ENCODE results near the gene FBXO2. TPM values are rescaled to one million over a fixed set of nuclear protein-coding genes. Genes with fewer than 3 reads are reported as not detected.

The FBXO2 gene
- total and polyA plus RNA-seq, 2 of the 4 experiments (the other 2 are of a cell fraction) = 0.36 to 1.7 TPM

- Histone ChIP-seq H2AK9ac (replicated peaks; ENCODE audit: low read depth, low read length, poor library complexity) (no peak overlapping the region), H3K4me3 (ENCODE audit: insufficient read depth, low read depth, low read length) (no peak overlapping the region), H4K91ac (ENCODE audit: insufficient read depth, low read depth, low read length) (no peak overlapping the region), H3K14ac (replicated peaks; ENCODE audit: low read depth, low read length) (no peak overlapping the region), H2BK20ac (ENCODE audit: low read depth, low read length) (no peak overlapping the region), H2BK5ac (ENCODE audit: low read depth, low read length, poor library complexity, severe bottlenecking) (no peak overlapping the region), H3K18ac (ENCODE audit: low read depth, low read length) (no peak overlapping the region), H3K4me2 (ENCODE audit: low read depth, low read length) (no peak overlapping the region), H3K23ac (ENCODE audit: low read depth, low read length) (no peak overlapping the region), H2AK5ac (ENCODE audit: low read depth, low read length) (no peak overlapping the region), H2BK120ac (ENCODE audit: low read depth, low read length) (no peak overlapping the region), H2BK15ac (ENCODE audit: low read depth, low read length) (no peak overlapping the region), H2AFZ (replicated peaks; ENCODE audit: low read length, poor library complexity) (no peak overlapping the region), H3K4ac (ENCODE audit: low read depth, low read length) (no peak overlapping the region), H3K4me1 (ENCODE audit: control insufficient read depth, insufficient read depth, low read length) (peaks cover 3% of the 10 kb centered on the region; the same call in 1 of the 2 replicates), H4K5ac (ENCODE audit: low read depth, low read length) (no peak overlapping the region), H3K9me3 (ENCODE audit: control insufficient read depth, insufficient read depth, low read length) (no peaks in the 10 kb centered on the region), H3K27ac (ENCODE audit: insufficient read depth, low read length) (no peak overlapping the region), H3K56ac (ENCODE audit: extremely low read depth, insufficient read depth, low read length) (no peak overlapping the region), H3K27me3 (ENCODE audit: control insufficient read depth, insufficient read depth, low read length) (peaks cover 64% of the 10 kb centered on the region), H3K79me1 (ENCODE audit: low read depth in 1 of 2, low read length in 2 of 2) (no peaks in the 10 kb centered on the region), H3K9me1 (ENCODE audit: insufficient read depth, low read length) (peaks cover 6% of the 10 kb centered on the region), H4K20me1 (ENCODE audit: insufficient read depth, low read length) (no peaks in the 10 kb centered on the region), H4K8ac (ENCODE audit: low read depth in 2 of 2, low read length in 2 of 2) (no peak overlapping the region), H3K9ac (ENCODE audit: low read depth, low read length) (no peak overlapping the region), H3K36me3 (ENCODE audit: control insufficient read depth, insufficient read depth, low read length) (no peaks in the 10 kb centered on the region)
- POLR2A ChIA-PET (ENCODE audit: unreplicated experiment) = no interaction called here
- no TSS peak for BruUV-seq (replicated peaks)
- dilution Hi-C loops (cut with HindIII; ENCODE audit: low sequenced_read_pairs, unreplicated experiment) = no loop called here
- no peak for DNase-seq
- CTCF ChIA-PET = interaction anchor here (0.6 kb wide), 1 partner anchor 12 kb away, joined by 3 read pairs; no protein-coding TSS in a partner anchor
- TF ChIP-seq POLR2A (IDR thresholded peaks at IDR 0.05; ENCODE audit: low read depth, low read length) = no peak
- TF ChIP-seq SMC3 (IDR thresholded peaks at IDR 0.05; ENCODE audit: low read depth, low read length) = no peak
- no peak for TF ChIP-seq USF2 (IDR thresholded peaks at IDR 0.05; ENCODE audit: low read depth, low read length)
- TF ChIP-seq CEBPB (IDR thresholded peaks at IDR 0.05; ENCODE audit: low read depth, low read length) = no peak
- TF ChIP-seq MAFK (IDR thresholded peaks at IDR 0.05; ENCODE audit: low read depth, low read length) = no peak
- no peak for TF ChIP-seq MAZ (IDR thresholded peaks at IDR 0.05; ENCODE audit: borderline replicate concordance, low read depth, low read length)
- no peak for TF ChIP-seq MXI1 (IDR thresholded peaks at IDR 0.05; ENCODE audit: borderline replicate concordance, low read depth, low read length)
- no peak for TF ChIP-seq FOS (IDR thresholded peaks at IDR 0.05; ENCODE audit: low read depth, low read length)
- TF ChIP-seq RFX5 (IDR thresholded peaks at IDR 0.05; ENCODE audit: low read depth, low read length) = no peak
- TF ChIP-seq ELK1 (IDR thresholded peaks at IDR 0.05; ENCODE audit: borderline replicate concordance, low read depth, low read length) = no peak
- no peak for TF ChIP-seq BHLHE40 (IDR thresholded peaks at IDR 0.05; ENCODE audit: low read depth, low read length)
- 17% methylated on average over 1 of the region's 5 CpGs; no CpG with 5 or more reads in 1 of the 2 experiments for WGBS, 2 experiments (ENCODE audit: extremely low coverage in 2 of 2, insufficient read length in 1 of 2)
- ATAC-seq (ENCODE audit: low read depth) = no peak
- intact Hi-C loops (cut with micrococcal nuclease) = no loop called here
- in situ Hi-C loops (cut with MboI; ENCODE audit: low sequenced_read_pairs) = no loop called here
Measured at GRCh38 chr1:11697893-11698210, 43.6 kb upstream of the FBXO2 start.

Measured in IMR-90 (cell line).